H1 (cell line): Measurements from ENCODE around the gene COL20A1. TPM values are rescaled to one million over a fixed set of nuclear protein-coding genes. Genes with fewer than 3 reads are reported as not detected.

Source experiments
- ASH2L ChIP-seq: fragments of 200-600, 300-600 bp; sonication (generic); IDR thresholded peaks from one replicate; pipeline ENCODE4 v1.7.1; 2017; ENCODE audit warnings: low read length
- BRCA1 ChIP-seq: IDR thresholded peaks from 2 replicates; pipeline ENCODE4 v1.6.1; 2012; ENCODE audit warnings: low read depth, low read length, improper control_type of control experiment
- EZH2 ChIP-seq: fragments of 200-600 bp; sonication (generic); IDR thresholded peaks from 2 replicates; pipeline ENCODE4 v1.7.1; 2012; ENCODE audit warnings: low read depth, mild to moderate bottlenecking, moderate library complexity, low read length, inconsistent platforms; ENCODE audit not compliant: severe bottlenecking
- NANOG ChIP-seq: IDR thresholded peaks from 2 replicates; pipeline ENCODE4 v1.6.1; 2011; ENCODE audit warnings: low read length, low read depth, mild to moderate bottlenecking, inconsistent platforms; ENCODE audit not compliant: insufficient read depth, poor library complexity, severe bottlenecking
- NRF1 ChIP-seq: IDR thresholded peaks from 2 replicates; pipeline ENCODE4 v1.6.1; 2011; ENCODE audit warnings: mild to moderate bottlenecking, low read depth, low read length, improper control_type of control experiment
- POLR2A ChIP-seq, 2 experiments: IDR thresholded peaks; 1 replicate in 1 of 2; 2 replicates in 1 of 2; pipeline ENCODE4 v1.6.1; 2011; ENCODE audit warnings: low read depth in 2 of 2, low read length in 2 of 2, mild to moderate bottlenecking in 2 of 2; ENCODE audit errors: control extremely low read depth in 1 of 2
- RBBP5 ChIP-seq: IDR thresholded peaks from 2 replicates; pipeline ENCODE4 v1.7.1; 2012; ENCODE audit warnings: low read depth, mild to moderate bottlenecking, inconsistent platforms, low read length, moderate library complexity, borderline replicate concordance
- TCF12 ChIP-seq: IDR thresholded peaks from 2 replicates; pipeline ENCODE4 v1.6.1; 2011; ENCODE audit warnings: low read depth, mild to moderate bottlenecking, low read length
- polyA plus RNA-seq, 7 experiments: library from polyadenylated mRNA; depleted of rRNA in 3 of 7; stranded (reverse) in 5 of 7; unstranded in 2 of 7; fragments of >200 nt in 5 of 7; fragments of 200-250 nt in 2 of 7; gene quantifications; 1 replicate in 5 of 7; 2 replicates in 1 of 7; 4 replicates in 1 of 7; pipeline versions ENCODE4 v1.2.1 to v1.2.3, GENCODE V29; 2011 to 2013; ENCODE audit warnings: missing spikeins in 2 of 7, mixed read lengths in 2 of 7
- total RNA-seq: library from RNA; stranded (reverse); fragmentation: NEBNext Ultra II Directional; extraction: Animal tissue kit (Norgen Biotek cat#: 25700); gene quantifications from 2 replicates; pipeline ENCODE4 v1.2.1, GENCODE V29; 2021

Gene COL20A1
- total and polyA plus RNA-seq, 2 of the 8 experiments (the other 6 are each of a cell fraction or from before 2014, with no cell fraction given), result 0.19 to 0.21 TPM

DNA sequence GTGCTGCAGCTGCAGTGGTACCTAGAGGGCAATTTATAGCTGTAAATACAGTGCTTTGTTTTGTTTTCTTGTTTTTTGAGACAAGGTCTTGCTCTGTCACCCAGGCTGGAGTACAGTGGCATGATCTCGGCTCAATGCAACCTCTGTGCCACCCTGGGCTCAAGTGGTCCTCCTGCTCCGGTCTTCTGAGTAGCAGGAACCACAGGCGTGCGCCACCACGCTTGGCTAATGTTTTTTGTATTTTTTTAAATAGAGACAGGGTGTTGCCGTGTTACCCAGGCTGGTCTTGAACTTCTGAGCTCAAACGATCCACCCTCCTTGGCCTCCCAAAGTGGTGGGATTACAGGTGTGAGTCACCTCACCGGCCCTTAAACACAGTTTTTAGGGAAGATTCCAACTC, 41.4 kb downstream of the COL20A1 start (continued):
- TF ChIP-seq RBBP5 (no peak), POLR2A (IDR thresholded peaks at IDR 0.05; ENCODE audit: control extremely low read depth in 1 of 2, low read depth in 2 of 2, low read length in 2 of 2) (no peak), NANOG (no peak), TCF12 (no peak), EZH2 (no peak), NRF1 (no peak), ASH2L (no peak), BRCA1 (no peak)
